AG09319 (cell line): Measurements from ENCODE around the gene SIRPA.

Experiments used
- DNase-seq: peaks from one replicate; pipeline ENCODE4 v3.0.0-alpha.2; 2010; ENCODE audit warnings: low read depth; ENCODE audit errors: extremely low read depth
- TF ChIP-seq, protein P1 (sequence below): IDR thresholded peaks from 2 replicates; pipeline ENCODE4 v1.5.1; 2011; ENCODE audit warnings: low read depth, mild to moderate bottlenecking, inconsistent platforms, low read length, moderate library complexity

SIRPA gene

DNA sequence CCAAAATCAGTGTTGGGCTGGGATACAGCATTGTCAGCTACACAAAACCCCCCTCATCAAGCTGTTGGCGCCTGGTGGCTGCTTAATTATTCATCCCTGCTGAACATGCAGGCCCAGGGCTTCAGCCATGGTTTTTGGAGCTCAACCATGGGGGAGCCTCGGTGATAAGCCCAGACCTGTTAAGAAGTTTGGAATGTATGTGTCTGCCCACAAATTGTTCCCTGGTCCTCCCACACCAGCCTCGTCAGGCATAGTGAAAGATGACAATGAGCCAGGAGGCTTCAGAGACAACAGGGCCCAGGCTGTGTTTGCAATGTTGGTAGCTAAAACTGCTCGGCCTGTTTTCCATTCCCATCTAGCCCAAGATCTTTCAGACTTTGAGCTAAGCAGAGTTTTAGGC lies 34.8 kb upstream of the SIRPA start:
- TF ChIP-seq, protein P1, sequence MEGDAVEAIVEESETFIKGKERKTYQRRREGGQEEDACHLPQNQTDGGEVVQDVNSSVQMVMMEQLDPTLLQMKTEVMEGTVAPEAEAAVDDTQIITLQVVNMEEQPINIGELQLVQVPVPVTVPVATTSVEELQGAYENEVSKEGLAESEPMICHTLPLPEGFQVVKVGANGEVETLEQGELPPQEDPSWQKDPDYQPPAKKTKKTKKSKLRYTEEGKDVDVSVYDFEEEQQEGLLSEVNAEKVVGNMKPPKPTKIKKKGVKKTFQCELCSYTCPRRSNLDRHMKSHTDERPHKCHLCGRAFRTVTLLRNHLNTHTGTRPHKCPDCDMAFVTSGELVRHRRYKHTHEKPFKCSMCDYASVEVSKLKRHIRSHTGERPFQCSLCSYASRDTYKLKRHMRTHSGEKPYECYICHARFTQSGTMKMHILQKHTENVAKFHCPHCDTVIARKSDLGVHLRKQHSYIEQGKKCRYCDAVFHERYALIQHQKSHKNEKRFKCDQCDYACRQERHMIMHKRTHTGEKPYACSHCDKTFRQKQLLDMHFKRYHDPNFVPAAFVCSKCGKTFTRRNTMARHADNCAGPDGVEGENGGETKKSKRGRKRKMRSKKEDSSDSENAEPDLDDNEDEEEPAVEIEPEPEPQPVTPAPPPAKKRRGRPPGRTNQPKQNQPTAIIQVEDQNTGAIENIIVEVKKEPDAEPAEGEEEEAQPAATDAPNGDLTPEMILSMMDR = no peak
- DNase-seq = no peak

DNA sequence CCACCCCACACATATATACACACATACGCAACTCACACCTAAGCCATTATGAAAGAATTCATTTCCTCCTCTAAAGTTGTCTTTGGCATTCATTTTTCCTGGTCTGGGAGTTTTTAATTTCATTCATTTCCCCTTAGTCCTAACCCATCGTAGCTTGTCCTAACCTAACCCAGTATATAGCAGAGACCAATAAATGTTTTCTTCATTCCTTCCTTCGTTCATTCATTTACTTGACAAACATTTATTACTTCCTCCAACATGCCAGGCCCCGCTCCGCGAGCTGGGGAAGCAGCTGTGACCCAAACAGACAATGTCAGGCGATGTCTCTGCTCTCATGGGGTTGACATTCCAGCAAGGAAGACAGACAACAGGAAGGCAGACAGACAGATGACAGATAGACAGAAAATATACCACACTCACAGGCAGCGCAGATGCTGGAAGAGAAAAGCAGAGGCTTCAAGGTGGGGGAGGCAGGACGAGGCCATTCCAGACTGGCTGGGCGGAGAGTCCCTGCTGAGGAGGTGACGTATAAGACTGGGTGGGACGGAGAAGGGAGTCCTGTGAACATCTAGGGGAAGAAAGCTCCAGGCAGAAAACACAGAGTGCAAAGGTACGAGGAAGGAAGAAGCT lies 33.7 kb upstream of the SIRPA start:
- DNase-seq = no peak
- TF ChIP-seq, protein P1 = no peak

DNA sequence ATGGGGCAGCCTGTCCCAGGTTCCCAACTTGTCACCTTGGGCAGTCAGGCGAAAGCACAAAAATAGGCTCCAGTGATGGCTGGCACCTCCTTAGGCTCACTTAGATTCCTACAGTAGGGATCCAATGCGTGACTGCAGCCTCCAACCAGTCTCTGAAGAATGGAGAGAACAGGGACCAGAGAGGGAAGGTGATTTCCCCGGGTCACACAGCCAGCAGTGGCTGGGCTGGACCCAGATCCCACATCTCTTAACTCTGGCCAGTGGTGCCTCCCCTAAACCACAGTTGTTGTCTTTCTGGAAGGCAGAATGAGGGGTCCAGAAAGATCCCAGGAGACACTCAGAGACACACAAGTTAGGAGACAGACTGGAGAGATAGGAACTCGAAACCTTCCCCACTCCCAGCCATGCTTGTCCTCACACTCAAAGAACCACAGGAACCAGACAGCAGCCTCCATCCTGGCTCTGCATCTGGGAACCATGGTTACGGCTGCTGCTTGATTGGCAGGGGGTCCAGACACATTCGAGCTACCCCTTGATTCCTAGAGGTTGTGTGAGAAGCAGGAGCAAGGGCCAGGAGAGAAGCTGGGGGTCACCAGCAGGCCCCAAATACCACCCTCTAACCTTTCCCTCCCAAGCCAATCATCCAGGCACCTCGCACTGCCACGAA lies 33.1 kb upstream of the SIRPA start:
- DNase-seq = no peak
- TF ChIP-seq, protein P1 = no peak

DNA sequence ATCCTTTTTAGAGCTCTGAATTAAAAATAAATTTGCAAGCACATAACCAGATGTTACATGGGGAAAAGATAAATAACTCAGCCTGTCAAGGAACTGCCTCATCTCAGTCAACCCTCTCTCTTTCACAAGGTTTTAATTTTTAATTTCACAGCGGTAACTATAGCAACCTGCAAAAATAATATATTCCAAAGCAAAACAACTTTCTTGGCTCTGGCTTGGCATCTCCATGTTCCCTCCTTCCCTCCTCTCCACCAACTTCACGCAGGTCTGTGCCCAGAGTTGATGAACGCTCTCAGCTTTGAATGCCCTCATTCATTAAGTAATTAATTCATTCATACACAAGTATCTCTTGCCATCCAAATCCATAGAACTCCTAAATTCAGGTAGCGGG lies 32.5 kb upstream of the SIRPA start:
- TF ChIP-seq, protein P1 = no peak
- DNase-seq = no peak

DNA sequence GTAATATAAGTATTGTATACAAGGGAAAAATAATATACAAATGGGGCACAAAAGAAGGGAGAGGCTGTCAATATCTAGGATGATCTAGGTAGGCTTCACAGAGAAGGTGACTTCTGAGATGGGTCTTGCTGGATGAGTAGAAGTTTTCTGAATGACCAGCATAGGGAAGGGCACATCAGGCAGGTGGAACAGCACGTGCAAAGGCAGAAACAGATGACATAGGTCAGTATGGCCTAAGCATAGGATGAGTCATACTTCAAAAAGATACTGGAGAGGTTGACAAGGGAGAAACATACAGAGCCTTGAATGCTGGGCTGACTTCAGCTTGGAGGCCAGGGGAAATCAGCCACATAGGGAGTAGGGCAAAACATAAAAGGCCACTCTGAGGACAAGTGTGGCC lies 31.9 kb upstream of the SIRPA start:
- no peak for DNase-seq
- TF ChIP-seq, protein P1 = no peak

DNA sequence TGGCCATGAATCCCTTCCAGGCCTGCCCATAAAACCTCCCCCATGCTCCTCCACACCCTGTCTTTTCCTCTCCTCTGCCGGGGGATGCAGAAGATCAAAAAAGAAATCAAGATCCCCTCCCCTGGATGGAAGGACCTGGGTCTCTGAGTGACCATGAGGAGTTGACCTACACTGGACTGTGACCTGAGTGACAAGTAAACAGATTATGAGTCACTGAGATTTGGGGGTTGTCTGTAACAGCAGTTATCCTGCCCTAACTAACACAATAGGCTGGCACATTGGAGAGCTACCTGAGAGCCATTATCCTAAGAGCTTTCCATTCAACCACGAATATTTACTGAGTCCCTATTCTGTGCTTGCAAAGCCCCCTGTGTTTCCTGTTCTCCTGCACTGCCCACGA lies 28.4 kb upstream of the SIRPA start:
- TF ChIP-seq, protein P1 = no peak
- no peak for DNase-seq

DNA sequence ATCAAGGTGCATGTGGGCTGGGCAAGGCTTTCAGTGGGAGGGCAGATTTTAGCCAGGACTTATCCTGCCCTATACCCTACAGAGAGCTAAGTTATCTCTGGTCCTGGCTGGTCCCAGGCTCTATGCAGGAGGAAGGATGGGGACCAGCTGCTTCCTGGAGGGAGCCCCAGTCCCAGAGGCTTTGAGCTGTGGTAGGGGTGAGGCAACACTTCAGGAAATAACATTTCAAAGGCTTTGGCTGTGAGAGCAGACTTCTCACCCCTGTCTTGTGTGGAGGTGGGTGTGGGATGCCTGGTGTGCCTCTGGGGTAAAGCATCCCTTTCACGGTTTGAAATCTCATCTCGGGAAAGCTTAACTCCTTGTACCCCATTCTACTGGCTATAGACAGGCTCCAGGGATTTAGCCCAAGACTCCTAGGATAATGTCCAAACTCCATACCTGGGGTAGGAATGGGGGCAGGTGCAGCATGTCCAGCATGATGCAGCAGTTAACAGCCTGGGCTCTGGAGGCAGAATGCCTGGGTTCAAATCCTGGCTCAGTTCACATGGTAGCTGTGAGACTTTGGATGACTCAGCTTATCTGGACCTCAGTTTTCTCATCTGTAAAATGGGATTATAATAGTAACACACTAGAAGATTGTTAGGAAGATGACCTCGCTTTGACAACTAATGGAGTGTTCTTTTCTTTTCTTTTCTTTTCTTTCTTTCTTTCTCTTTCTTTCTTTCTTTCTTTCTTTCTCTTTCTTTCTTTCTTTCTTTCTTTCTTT lies 27.5 kb upstream of the SIRPA start:
- no peak for DNase-seq
- TF ChIP-seq, protein P1 = no peak
